ENCODE measurements around the gene RCC2.

RCC2 gene

GRCh38 chr1:17372955-17373354 is 66.5 kb downstream of the RCC2 start:
- no peak for DNase-seq (ENCODE audit: low read depth)

- no peak for DNase-seq (ENCODE audit: low read depth)
Observed at GRCh38 chr1:17371896-17372295, 67.6 kb downstream of the RCC2 start, which contains the start of gene PADI6. PADI6 (plus strand) TSS chr1:17372196; CDS start chr1:17372246, 50 bp downstream.

GRCh38 chr1:17370618-17371017 is 68.9 kb downstream of the RCC2 start:
- no peak for DNase-seq (ENCODE audit: low read depth)

GRCh38 chr1:17369466-17369865 is 70.0 kb downstream of the RCC2 start:
- DNase-seq (ENCODE audit: low read depth): no peak

GRCh38 chr1:17365293-17365692 is 74.2 kb downstream of the RCC2 start:
- no peak for DNase-seq (ENCODE audit: low read depth)

GRCh38 chr1:17363771-17364170 is 75.7 kb downstream of the RCC2 start:
- DNase-seq (ENCODE audit: low read depth): no peak

- DNase-seq (ENCODE audit: low read depth): no peak
Observed at GRCh38 chr1:17363351-17363750, 76.1 kb downstream of the RCC2 start.

GRCh38 chr1:17361687-17362086 is 77.8 kb downstream of the RCC2 start:
- no peak for DNase-seq (ENCODE audit: low read depth)

- DNase-seq (ENCODE audit: low read depth): no peak
Observed at GRCh38 chr1:17360272-17360956, 79.1 kb downstream of the RCC2 start.

- DNase-seq (ENCODE audit: low read depth): no peak
Observed at GRCh38 chr1:17359808-17360207, 79.7 kb downstream of the RCC2 start.

GRCh38 chr1:17359031-17359430 is 80.4 kb downstream of the RCC2 start:
- no peak for DNase-seq (ENCODE audit: low read depth)

GRCh38 chr1:17358557-17358956 is 80.9 kb downstream of the RCC2 start:
- DNase-seq (ENCODE audit: low read depth): no peak
